SK-N-SH treated with all-trans-retinoic acid at 6 μM for 48 hours (cell line): ENCODE data around the gene USP40.

ENCODE experiments used
- ATAC-seq: fragments of 200-7000 bp; cut with Tn5 transposase; 3 replicates; pipeline ENCODE4 v1.9.1; 2020; ENCODE audit warnings: mild to moderate bottlenecking, moderate library complexity
- ARNTL ChIP-seq: fragments of 450-650 bp; formaldehyde crosslinking; IDR thresholded peaks from 2 replicates; pipeline ENCODE4 v1.5.0; 2020; ENCODE audit warnings: low read depth, mild to moderate bottlenecking, moderate library complexity, borderline replicate concordance
- BACH2 ChIP-seq: fragments of 250-450 bp; sonication (Bioruptor Pico); IDR thresholded peaks from 2 replicates; pipeline ENCODE4 v1.9.0; 2021; ENCODE audit warnings: mild to moderate bottlenecking, borderline replicate concordance
- CREB5 ChIP-seq: fragments of 250-450 bp; sonication (Bioruptor Pico); IDR thresholded peaks from 2 replicates; pipeline ENCODE4 v1.5.1; 2020; ENCODE audit warnings: low read depth, mild to moderate bottlenecking, moderate library complexity
- CSDC2 ChIP-seq: fragments of 250-450 bp; sonication (Bioruptor Pico); IDR thresholded peaks from 2 replicates; pipeline ENCODE4 v1.5.0; 2020; ENCODE audit warnings: mild to moderate bottlenecking, moderate library complexity
- CSRNP3 ChIP-seq: fragments of 250-450 bp; sonication (Bioruptor Pico); IDR thresholded peaks from 2 replicates; pipeline ENCODE4 v1.5.1; 2021; ENCODE audit warnings: mild to moderate bottlenecking, moderate library complexity
- ESRRG ChIP-seq: fragments of 250-450 bp; sonication (Bioruptor Pico); IDR thresholded peaks from 2 replicates; pipeline ENCODE4 v1.6.1; 2021; ENCODE audit warnings: mild to moderate bottlenecking
- GLIS3 ChIP-seq: fragments of 250-450 bp; sonication (Bioruptor Pico); IDR thresholded peaks from 2 replicates; pipeline ENCODE4 v1.5.0; 2020; ENCODE audit warnings: mild to moderate bottlenecking, moderate library complexity
- ISL1 ChIP-seq: fragments of 250-450 bp; sonication (Bioruptor Pico); IDR thresholded peaks from 2 replicates; pipeline ENCODE4 v2.1.2; 2022; ENCODE audit warnings: mild to moderate bottlenecking, moderate library complexity
- OSR1 ChIP-seq: fragments of 250-450 bp; sonication (Bioruptor Pico); IDR thresholded peaks from 2 replicates; pipeline ENCODE4 v1.8.0; 2022; ENCODE audit warnings: moderate library complexity, mild to moderate bottlenecking, inconsistent platforms
- PATZ1 ChIP-seq: fragments of 250-450 bp; sonication (Bioruptor Pico); IDR thresholded peaks from 2 replicates; pipeline ENCODE4 v1.8.0; 2020; ENCODE audit warnings: mild to moderate bottlenecking, moderate library complexity, borderline replicate concordance
- POU6F1 ChIP-seq: fragments of 250-450 bp; sonication (Bioruptor Pico); IDR thresholded peaks from 2 replicates; pipeline ENCODE4 v1.8.0; 2021; ENCODE audit warnings: low read depth, mild to moderate bottlenecking, moderate library complexity, borderline replicate concordance
- PPARA ChIP-seq: fragments of 250-450 bp; sonication (Bioruptor Pico); IDR thresholded peaks from 2 replicates; pipeline ENCODE4 v1.5.0; 2020; ENCODE audit warnings: mild to moderate bottlenecking, borderline replicate concordance
- RARB ChIP-seq: fragments of 250-450 bp; sonication (Bioruptor Pico); IDR thresholded peaks from 2 replicates; pipeline ENCODE4 v1.8.0; 2021; ENCODE audit warnings: mild to moderate bottlenecking, moderate library complexity
- SNAI2 ChIP-seq: fragments of 250-450 bp; sonication (Bioruptor Pico); IDR thresholded peaks from 2 replicates; pipeline ENCODE4 v1.5.0; 2020; ENCODE audit warnings: mild to moderate bottlenecking, moderate library complexity
- TCF4 ChIP-seq: fragments of 250-450 bp; sonication (Bioruptor Pico); IDR thresholded peaks from 2 replicates; pipeline ENCODE4 v1.8.0; 2021; ENCODE audit warnings: mild to moderate bottlenecking, moderate library complexity, borderline replicate concordance
- TOX ChIP-seq: fragments of 250-450 bp; sonication (Bioruptor Pico); IDR thresholded peaks from 2 replicates; pipeline ENCODE4 v1.8.0; 2021; ENCODE audit warnings: mild to moderate bottlenecking, moderate library complexity, borderline replicate concordance
- TSHZ2 ChIP-seq: fragments of 250-450 bp; sonication (Bioruptor Pico); IDR thresholded peaks from 2 replicates; pipeline ENCODE4 v1.5.0; 2020; ENCODE audit warnings: mild to moderate bottlenecking, moderate library complexity
- ZC3H10 ChIP-seq: fragments of 250-450 bp; sonication (Bioruptor Pico); IDR thresholded peaks from 2 replicates; pipeline ENCODE4 v1.5.1; 2021; ENCODE audit warnings: mild to moderate bottlenecking, moderate library complexity
- ZFP30 ChIP-seq: fragments of 450-650 bp; formaldehyde crosslinking; IDR thresholded peaks from 2 replicates; pipeline ENCODE4 v1.5.0; 2022; ENCODE audit warnings: mild to moderate bottlenecking, moderate library complexity
- ZNF565 ChIP-seq: fragments of 450-650 bp; formaldehyde crosslinking; conservative IDR thresholded peaks from 2 replicates; pipeline ENCODE4 v1.5.0; 2020; ENCODE audit warnings: low read depth, mild to moderate bottlenecking, moderate library complexity
- ZNF70 ChIP-seq: fragments of 450-650 bp; formaldehyde crosslinking; IDR thresholded peaks from 2 replicates; pipeline ENCODE4 v1.5.0; 2020; ENCODE audit warnings: mild to moderate bottlenecking, moderate library complexity
- ZNF8 ChIP-seq: fragments of 450-650 bp; formaldehyde crosslinking; IDR thresholded peaks from 2 replicates; pipeline ENCODE4 v1.5.0; 2020; ENCODE audit warnings: mild to moderate bottlenecking, moderate library complexity

The USP40 gene

GRCh38 chr2:233513953-233514655 lies 52.5 kb downstream of the USP40 start:
- ATAC-seq, result no peak
- no peak for TF ChIP-seq BACH2
- no peak for TF ChIP-seq CREB5 (CRISPR knock-in tag)
- TF ChIP-seq GLIS3 (CRISPR knock-in tag), result no peak
- no peak for TF ChIP-seq ZC3H10 (CRISPR knock-in tag)
- TF ChIP-seq SNAI2 (CRISPR knock-in tag), result no peak
- no peak for TF ChIP-seq ISL1 (CRISPR knock-in tag)
- no peak for TF ChIP-seq ZNF565 (CRISPR knock-in tag)
- TF ChIP-seq RARB (CRISPR knock-in tag), result no peak
- no peak for TF ChIP-seq OSR1
- TF ChIP-seq ZNF8 (CRISPR knock-in tag), result no peak
- no peak for TF ChIP-seq TOX (CRISPR knock-in tag)
- TF ChIP-seq ARNTL (CRISPR knock-in tag), result no peak
- no peak for TF ChIP-seq TSHZ2 (CRISPR knock-in tag)
- no peak for TF ChIP-seq ESRRG
- no peak for TF ChIP-seq PPARA (CRISPR knock-in tag)
- no peak for TF ChIP-seq ZNF70 (CRISPR knock-in tag)
- TF ChIP-seq CSDC2 (CRISPR knock-in tag), result no peak
- no peak for TF ChIP-seq ZFP30 (CRISPR knock-in tag)
- TF ChIP-seq PATZ1 (CRISPR knock-in tag), result no peak

GRCh38 chr2:233503947-233504637 lies 62.5 kb downstream of the USP40 start:
- no peak for ATAC-seq
- TF ChIP-seq BACH2 (no peak), CREB5 (CRISPR knock-in tag) (no peak), OSR1 (no peak), ZNF70 (CRISPR knock-in tag) (no peak), SNAI2 (CRISPR knock-in tag) (no peak), CSRNP3 (CRISPR knock-in tag) (no peak)

GRCh38 chr2:233503481-233503880 lies 63.1 kb downstream of the USP40 start:
- ATAC-seq, result no peak
- TF ChIP-seq CSDC2 (CRISPR knock-in tag) (no peak), TCF4 (no peak), ZNF565 (CRISPR knock-in tag) (no peak), POU6F1 (CRISPR knock-in tag) (no peak), CSRNP3 (CRISPR knock-in tag) (no peak), ZC3H10 (CRISPR knock-in tag) (no peak), BACH2 (no peak), PPARA (CRISPR knock-in tag) (no peak)
